Osteoblast (primary cell): ENCODE data around the gene CATSPERD. TPM values are rescaled to one million over a fixed set of nuclear protein-coding genes. Genes with fewer than 3 reads are reported as not detected.
A peak's percentile ranks its signal among the peaks of the same experiment; 100 is the strongest.

Experiments
- DNase-seq: peaks from one replicate; pipeline ENCODE4 v3.0.0; 2011; ENCODE audit warnings: low spot score, mixed read lengths; ENCODE audit not compliant: insufficient read length; ENCODE audit errors: missing footprints
- H2AFZ ChIP-seq: 2 replicates; pipeline ENCODE4 v1.6.0; 2011; ENCODE audit warnings: mild to moderate bottlenecking, low read length
- H3K27ac ChIP-seq: 2 replicates; pipeline ENCODE4 v1.5.1; 2011; ENCODE audit warnings: mild to moderate bottlenecking, low read depth, low read length, moderate library complexity
- H3K27me3 ChIP-seq: 2 replicates; pipeline ENCODE4 v1.6.0; 2012; ENCODE audit warnings: mild to moderate bottlenecking, control low read depth, inconsistent platforms, low read length, moderate library complexity; ENCODE audit not compliant: insufficient read depth
- H3K36me3 ChIP-seq: 2 replicates; pipeline ENCODE4 v1.5.1; 2011; ENCODE audit warnings: mild to moderate bottlenecking, low read length, control low read depth, moderate library complexity; ENCODE audit not compliant: insufficient read depth
- H3K4me1 ChIP-seq: 2 replicates; pipeline ENCODE4 v1.5.1; 2011; ENCODE audit warnings: mild to moderate bottlenecking, low read length, control low read depth, moderate library complexity; ENCODE audit not compliant: insufficient read depth
- H3K4me2 ChIP-seq: 2 replicates; pipeline ENCODE4 v1.6.0; 2011; ENCODE audit warnings: mild to moderate bottlenecking, low read length; ENCODE audit not compliant: insufficient read depth
- H3K4me3 ChIP-seq: fragments of 200-600 bp; sonication (generic); 3 replicates; pipeline ENCODE4 v1.5.1; 2012; ENCODE audit warnings: mild to moderate bottlenecking, low read length, inconsistent platforms; ENCODE audit not compliant: insufficient read depth
- H3K79me2 ChIP-seq: 2 replicates; pipeline ENCODE4 v1.6.0; 2012; ENCODE audit warnings: mild to moderate bottlenecking, low read length, control low read depth, inconsistent platforms; ENCODE audit not compliant: insufficient read depth
- H3K9me3 ChIP-seq: 2 replicates; pipeline ENCODE4 v1.5.1; 2011; ENCODE audit warnings: low read depth, low read length, control low read depth
- H4K20me1 ChIP-seq: 2 replicates; pipeline ENCODE4 v1.6.0; 2012; ENCODE audit warnings: mild to moderate bottlenecking, low read length, control low read depth; ENCODE audit not compliant: insufficient read depth
- total RNA-seq: library from RNA; depleted of rRNA; stranded (reverse); fragments of >200 nt; gene quantifications from 2 replicates; pipeline ENCODE4 v1.2.3, GENCODE V29; 2012
- TF ChIP-seq, protein P1 (sequence below): IDR thresholded peaks from 2 replicates; pipeline ENCODE4 v1.5.1; 2011; ENCODE audit warnings: mild to moderate bottlenecking, low read depth, low read length, moderate library complexity; ENCODE audit errors: extremely low read depth

The CATSPERD gene
- total RNA-seq, 1 donor: under 0.01 TPM

GRCh38 chr19:5817218-5817617 is 96.8 kb downstream of the CATSPERD start:
- Histone ChIP-seq H3K4me2 (no peak overlapping the region), H3K79me2 (no peaks in the 10 kb centered on the region), H3K27ac (no peak overlapping the region), H3K4me1 (no peaks in the 10 kb centered on the region), H3K4me3 (no peak overlapping the region), H3K36me3 (no peaks in the 10 kb centered on the region), H2AFZ (no peak overlapping the region), H3K27me3 (peaks cover 14% of the 10 kb centered on the region), H4K20me1 (no peaks in the 10 kb centered on the region), H3K9me3 (no peaks in the 10 kb centered on the region)
- TF ChIP-seq, protein P1, sequence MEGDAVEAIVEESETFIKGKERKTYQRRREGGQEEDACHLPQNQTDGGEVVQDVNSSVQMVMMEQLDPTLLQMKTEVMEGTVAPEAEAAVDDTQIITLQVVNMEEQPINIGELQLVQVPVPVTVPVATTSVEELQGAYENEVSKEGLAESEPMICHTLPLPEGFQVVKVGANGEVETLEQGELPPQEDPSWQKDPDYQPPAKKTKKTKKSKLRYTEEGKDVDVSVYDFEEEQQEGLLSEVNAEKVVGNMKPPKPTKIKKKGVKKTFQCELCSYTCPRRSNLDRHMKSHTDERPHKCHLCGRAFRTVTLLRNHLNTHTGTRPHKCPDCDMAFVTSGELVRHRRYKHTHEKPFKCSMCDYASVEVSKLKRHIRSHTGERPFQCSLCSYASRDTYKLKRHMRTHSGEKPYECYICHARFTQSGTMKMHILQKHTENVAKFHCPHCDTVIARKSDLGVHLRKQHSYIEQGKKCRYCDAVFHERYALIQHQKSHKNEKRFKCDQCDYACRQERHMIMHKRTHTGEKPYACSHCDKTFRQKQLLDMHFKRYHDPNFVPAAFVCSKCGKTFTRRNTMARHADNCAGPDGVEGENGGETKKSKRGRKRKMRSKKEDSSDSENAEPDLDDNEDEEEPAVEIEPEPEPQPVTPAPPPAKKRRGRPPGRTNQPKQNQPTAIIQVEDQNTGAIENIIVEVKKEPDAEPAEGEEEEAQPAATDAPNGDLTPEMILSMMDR: no peak
- DNase-seq: no peak

GRCh38 chr19:5818594-5818993 is 98.2 kb downstream of the CATSPERD start:
- Histone ChIP-seq H2AFZ (no peak overlapping the region), H3K27me3 (peaks cover 14% of the 10 kb centered on the region), H3K9me3 (no peaks in the 10 kb centered on the region), H3K36me3 (no peaks in the 10 kb centered on the region), H3K4me2 (no peak overlapping the region), H3K4me3 (no peak overlapping the region), H4K20me1 (no peaks in the 10 kb centered on the region), H3K4me1 (no peaks in the 10 kb centered on the region), H3K79me2 (no peaks in the 10 kb centered on the region), H3K27ac (no peak overlapping the region)
- DNase-seq: peak; percentile 4
- TF ChIP-seq, protein P1: no peak

GRCh38 chr19:5820785-5821184 is 100.3 kb downstream of the CATSPERD start:
- DNase-seq: peak; percentile 67
- Histone ChIP-seq H3K79me2 (no peaks in the 10 kb centered on the region), H3K9me3 (no peaks in the 10 kb centered on the region), H4K20me1 (no peaks in the 10 kb centered on the region), H3K4me3 (no peak overlapping the region), H3K36me3 (no peaks in the 10 kb centered on the region), H3K4me2 (no peak overlapping the region), H2AFZ (no peak overlapping the region), H3K4me1 (no peaks in the 10 kb centered on the region), H3K27me3 (peaks cover 3% of the 10 kb centered on the region), H3K27ac (no peak overlapping the region)
- TF ChIP-seq, protein P1: no peak

GRCh38 chr19:5821521-5822180 is 101.2 kb downstream of the CATSPERD start:
- peak; percentile 83 for DNase-seq
- Histone ChIP-seq H3K4me1 (no peaks in the 10 kb centered on the region), H4K20me1 (no peaks in the 10 kb centered on the region), H3K9me3 (no peaks in the 10 kb centered on the region), H3K27me3 (peaks cover 3% of the 10 kb centered on the region), H3K27ac (no peak overlapping the region), H3K79me2 (no peaks in the 10 kb centered on the region), H3K4me2 (no peak overlapping the region), H3K36me3 (no peaks in the 10 kb centered on the region), H2AFZ (no peak overlapping the region), H3K4me3 (no peak overlapping the region)
- TF ChIP-seq, protein P1: no peak
